Stimulated activated naive CD8-positive, alpha-beta T cell treated with anti-CD3 and anti-CD28 coated beads, Interleukin-15, Interleukin-2, amounts not matched to agents 100 U/mL and 50 U/mL, for 24 hours (primary cell): ENCODE results near the gene CLDN3.
"Not testable (repeated sequence)": the region's sequence is repeated elsewhere in the genome, so short reads cannot be mapped to it uniquely, and the experiment has no call there.

Experiments
- ATAC-seq: fragments of 150-1000 bp; cut with Tn5 transposase; one replicate; pipeline ENCODE4 v1.10.0; 2021
- DNase-seq: peaks from one replicate; pipeline ENCODE4 v3.0.0; 2021

Gene CLDN3, protein sequence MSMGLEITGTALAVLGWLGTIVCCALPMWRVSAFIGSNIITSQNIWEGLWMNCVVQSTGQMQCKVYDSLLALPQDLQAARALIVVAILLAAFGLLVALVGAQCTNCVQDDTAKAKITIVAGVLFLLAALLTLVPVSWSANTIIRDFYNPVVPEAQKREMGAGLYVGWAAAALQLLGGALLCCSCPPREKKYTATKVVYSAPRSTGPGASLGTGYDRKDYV

DNA sequence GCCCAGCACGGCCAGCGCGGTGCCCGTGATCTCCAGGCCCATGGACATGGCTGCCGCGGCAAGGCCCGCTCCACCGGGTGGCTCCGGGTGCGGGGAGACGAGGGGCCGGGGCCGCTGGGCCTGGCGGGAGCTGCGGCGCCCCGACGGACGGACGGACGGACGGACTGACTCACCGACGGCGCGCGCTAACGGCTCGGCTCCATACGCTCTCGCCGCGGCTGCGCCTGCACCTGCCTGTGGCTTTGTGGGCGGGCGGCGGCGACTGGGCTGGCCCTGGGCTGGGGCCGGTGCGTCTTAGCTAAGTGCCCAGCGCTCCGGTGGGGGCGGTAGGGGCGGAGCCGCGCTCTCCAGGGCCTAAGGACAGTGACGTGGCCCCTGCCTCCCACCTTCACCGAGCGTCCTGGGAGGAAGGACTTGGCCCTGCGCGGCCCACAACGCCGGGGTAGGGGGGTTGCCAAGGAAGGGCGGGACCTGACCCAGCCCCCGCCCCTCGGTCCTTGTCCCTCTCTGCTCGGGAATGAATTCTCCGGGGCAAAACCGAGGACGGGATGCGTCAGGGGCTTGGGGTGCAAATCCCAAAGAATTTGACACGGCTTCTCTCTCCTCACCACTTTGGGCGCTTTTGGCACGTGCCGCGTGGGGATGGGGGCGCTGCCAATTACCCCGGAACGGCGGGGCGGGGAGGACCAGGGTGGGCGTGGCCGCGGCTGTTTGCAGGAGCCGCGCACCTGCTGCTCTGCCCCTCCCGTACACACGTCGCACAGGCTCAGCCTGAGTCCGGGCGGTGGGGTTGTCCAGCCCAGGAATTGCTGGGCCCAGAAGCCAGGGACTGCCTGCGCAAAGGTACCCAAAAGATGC is at the start of gene CLDN3:
Gene CLDN3, minus strand, starts transcription at position 269 of the 858 bp plus-strand sequence. Its CDS starts 221 bp downstream, at position 48.
- ATAC-seq = no peak
- peak; percentile 27 for DNase-seq

DNA sequence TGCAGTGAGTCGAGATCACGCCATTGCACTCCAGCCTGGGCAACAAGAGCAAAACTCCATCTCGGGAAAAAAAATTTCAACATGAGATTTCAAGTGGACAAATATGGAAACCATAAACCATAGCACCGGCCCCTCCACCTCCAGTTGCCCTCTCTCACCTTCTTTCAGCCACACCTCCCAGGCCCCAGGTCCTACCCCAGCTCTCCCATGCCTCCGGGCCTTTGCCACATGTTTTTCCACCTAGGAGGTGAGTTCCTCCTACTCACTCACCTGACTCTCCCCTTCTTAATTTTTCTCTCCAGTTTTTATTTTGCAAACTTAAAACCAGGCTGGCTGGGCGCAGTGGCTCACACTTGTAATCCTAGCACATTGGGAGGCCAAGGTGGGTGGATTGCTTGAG is 47.1 kb upstream of the CLDN3 start:
- ATAC-seq (no peak), DNase-seq (no peak)

DNA sequence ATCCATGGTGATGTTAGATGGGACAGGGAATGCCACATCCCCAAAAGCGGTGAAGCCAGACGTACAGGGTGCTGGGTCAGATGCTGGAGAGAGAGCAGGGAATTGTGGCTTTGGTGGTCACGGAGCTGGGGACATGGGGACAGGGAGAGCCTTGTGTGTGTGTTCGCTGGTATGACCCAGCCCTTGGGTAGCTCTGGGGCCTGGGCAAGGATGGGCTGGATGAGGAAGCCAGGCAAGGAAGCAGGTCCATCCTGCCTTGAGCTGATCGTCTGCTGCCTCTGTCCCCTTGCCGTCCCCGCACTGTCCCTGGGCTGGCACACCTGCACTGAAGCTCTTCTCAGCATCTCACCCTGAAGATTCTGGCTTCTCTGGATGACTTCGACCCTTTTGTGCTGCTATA is 45.4 kb upstream of the CLDN3 start:
- ATAC-seq = no peak

DNA sequence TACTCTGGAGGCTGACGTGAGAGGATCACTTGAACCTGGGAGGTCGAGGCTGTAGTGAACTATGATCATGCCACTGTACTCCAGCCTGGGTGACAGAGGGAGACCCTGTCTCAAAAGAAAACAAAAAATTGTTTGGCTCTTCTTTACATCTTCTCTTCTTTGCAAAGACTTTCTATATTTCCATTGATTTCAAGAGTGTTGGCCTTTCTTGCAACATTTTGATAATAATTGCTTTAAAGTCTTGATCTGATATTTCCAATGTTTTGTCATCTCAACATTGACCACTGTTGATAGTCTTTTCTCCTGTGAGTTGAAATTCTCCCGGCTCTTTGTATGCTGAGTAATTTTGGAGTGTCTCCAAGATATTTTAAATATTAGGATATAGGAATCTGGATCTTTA is 42.9 kb upstream of the CLDN3 start:
- ATAC-seq = no peak

More for the DNA sequence above, 45.4 kb upstream of the CLDN3 start:
- DNase-seq = no peak

DNA sequence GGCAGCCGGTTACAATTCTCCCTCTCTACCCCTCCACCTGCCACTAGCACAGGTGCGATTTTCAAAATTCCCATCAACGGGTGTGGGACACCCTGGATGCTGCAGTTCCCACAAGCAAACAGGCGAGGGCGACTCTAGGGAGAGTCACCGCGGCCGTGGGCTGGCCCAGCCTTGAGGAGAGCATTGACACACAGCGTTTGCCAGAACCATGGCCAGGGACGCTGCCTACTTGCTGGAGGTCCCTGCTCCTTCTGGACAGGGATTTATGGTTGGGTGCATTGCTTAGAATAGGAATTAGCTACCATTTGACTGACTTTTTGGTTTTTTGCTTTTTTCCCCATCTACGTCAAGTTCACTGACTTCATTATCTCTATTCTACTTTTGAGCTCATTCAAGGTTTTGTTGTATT is 41.7 kb upstream of the CLDN3 start:
- ATAC-seq = peak; percentile 89
- DNase-seq = peak; percentile 72

More for the DNA sequence above, 42.9 kb upstream of the CLDN3 start:
- DNase-seq = no peak

DNA sequence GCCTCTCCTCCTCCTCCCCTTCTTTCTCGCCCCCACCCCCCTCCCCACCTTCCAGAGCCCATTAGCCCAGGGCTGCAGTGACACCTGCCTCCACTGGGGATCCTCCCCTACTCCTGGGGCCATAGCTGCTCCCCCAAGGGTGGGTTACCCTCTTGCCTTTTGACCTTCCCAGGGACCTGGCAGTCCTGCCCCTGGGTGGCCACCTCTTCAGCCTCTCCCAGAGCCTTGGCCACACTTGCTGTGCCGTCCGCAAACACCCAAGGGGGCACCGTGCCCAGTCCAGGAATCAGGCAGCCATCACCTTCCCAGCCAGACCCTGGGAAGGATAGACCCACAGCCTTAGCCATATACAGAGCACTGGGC is 40.9 kb upstream of the CLDN3 start:
- no peak for ATAC-seq
- no peak for DNase-seq

DNA sequence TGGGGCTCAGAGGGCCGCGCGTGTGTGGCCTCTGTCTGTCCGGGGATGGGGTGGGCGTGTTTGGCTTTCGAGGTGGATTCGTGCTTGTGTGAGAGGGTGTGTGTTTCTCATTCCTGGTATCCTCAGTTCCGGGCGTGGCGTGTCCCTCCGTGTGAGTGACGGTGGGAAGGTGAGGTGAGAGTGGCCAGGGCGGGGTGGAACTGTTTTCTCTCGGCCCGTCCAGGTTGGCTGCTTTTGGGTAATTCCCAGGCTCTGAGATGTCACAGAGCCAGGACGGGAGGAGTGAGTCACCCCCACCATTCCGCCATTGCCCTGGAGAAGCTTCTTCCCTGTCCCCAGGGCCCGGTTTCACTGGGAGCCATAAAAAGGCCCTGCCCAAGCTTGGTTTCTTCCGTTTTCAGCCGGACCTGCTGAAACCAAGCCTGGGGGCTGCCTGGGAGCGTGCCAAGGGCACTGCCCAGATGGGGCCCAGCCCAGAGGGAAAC is 39.4 kb upstream of the CLDN3 start:
- ATAC-seq = no peak
- DNase-seq = no peak

DNA sequence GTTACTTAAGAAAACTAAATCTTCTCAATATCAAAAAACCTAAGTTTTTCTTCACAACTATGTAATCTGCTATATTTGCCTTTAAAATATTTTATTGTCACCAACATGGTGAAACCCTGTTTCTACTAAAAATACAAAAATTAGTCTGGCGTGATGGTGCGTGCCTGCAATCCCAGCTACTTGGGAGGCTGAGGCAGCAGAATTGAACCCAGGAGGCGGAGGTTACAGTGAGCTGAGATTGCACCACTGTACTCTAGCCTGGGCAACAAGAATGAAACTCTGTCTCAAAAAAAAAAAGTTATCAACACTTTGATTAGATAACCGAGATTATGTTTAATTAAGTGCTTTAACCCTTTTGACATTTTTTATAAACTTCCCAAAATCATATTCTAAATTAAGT is 32.4 kb upstream of the CLDN3 start:
- ATAC-seq (no peak), DNase-seq (no peak)

DNA sequence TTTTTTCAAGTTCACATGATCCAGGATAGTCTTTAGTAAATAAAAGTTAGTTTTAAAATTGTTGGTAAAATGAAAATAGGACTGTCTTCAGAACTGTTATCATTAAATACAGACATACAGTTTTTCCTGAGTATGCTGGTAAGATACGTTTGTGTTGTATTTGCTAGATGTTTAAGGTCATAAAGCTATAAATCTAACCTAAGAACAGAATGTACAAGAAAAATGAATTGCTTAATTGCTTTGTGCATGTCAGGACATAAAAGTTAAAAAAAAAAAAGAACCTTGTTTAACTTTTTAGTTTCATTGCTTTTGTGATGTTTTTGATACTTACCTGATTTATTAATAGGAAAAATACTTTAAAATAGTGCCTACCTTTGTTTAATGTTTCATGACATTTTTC is 31.5 kb upstream of the CLDN3 start:
- DNase-seq (no peak), ATAC-seq (no peak)

DNA sequence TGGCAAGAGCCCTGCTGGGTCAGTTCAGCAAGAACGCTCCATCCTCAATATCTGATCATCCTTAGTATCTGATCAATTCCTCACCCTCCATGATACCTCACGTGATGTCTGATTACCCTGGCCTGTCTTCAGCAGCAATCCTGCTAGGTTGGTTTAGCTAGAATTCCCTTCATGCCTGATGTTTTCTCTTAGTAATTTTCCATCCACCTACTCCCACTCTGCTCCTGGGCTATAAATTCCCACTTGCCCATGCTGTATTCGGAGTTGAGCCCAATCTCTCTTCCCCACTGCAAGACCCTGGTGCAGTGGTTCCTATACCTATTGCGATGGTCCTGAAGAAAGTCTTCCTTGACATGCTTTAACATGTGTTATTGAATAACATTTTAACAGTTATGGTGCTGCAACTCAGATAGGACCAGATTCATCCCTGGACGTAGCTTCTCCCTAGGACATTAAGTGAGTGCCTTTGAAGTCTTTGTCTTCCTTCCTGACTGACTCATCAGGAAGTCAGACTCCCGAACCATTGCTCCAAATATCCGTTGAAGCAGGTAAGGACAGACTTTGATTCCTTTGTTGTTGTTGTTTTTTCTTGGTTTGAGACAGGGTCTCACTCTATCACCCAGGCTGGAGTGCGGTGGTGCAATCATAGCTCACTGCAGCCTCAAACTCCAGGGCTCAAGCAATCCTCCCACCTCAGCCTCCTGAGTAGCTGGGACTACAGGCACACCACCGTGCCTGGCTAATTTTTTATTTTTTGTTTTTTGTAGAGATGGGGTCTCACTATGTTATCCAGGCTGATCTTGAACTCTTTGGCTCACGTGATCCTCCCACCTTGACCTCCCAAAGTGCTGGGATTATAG is 29.4 kb upstream of the CLDN3 start:
- DNase-seq (no peak), ATAC-seq (no peak)

DNA sequence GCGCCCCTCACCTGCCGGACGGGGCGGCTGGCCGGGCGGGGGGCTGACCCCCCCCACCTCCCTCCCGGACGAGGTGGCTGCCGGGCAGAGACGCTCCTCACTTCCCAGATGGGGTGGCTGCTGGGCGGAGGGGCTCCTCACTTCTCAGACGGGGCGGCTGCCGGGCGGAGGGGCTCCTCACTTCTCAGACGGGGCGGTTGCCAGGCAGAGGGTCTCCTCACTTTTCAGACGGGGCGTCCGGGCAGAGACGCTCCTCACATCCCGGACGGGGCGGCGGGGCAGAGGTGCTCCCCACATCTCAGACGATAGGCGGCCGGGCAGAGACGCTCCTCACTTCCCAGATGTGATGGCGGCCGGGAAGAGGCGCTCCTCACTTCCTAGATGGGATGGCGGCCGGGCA is 27.1 kb upstream of the CLDN3 start:
- not testable (repeated sequence) for ATAC-seq, DNase-seq

DNA sequence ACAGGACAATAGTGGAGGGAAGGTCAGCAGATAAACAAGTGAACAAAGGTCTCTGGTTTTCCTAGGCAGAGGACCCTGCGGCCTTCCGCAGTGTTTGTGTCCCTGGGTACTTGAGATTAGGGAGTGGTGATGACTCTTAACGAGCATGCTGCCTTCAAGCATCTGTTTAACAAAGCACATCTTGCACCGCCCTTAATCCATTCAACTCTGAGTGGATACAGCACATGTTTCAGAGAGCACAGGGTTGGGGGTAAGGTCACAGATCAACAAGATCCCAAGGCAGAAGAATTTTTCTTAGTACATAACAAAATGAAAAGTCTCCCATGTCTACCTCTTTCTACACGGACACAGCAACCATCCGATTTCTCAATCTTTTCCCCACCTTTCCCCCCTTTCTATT is 26.6 kb upstream of the CLDN3 start:
- not testable (repeated sequence) for ATAC-seq, DNase-seq

DNA sequence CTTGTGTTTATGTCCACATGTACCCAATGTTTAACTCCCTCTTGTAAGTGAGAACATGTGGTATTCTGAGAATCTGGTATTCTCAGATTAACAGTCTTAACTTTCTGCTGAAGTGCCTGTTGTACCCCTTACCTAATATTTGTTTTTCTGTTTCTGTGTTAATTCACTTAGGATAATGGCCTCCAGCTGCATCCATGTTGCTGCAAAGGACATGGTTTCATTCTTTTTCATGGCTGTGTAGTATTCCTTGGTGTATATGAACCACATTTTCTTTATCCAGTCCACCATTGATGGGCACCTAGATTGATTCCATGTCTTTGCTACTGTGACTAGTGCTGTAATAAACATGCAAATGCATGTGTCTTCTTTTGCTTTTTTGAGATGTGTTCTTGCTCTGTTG is 25.1 kb upstream of the CLDN3 start:
- not testable (repeated sequence) for ATAC-seq, DNase-seq

DNA sequence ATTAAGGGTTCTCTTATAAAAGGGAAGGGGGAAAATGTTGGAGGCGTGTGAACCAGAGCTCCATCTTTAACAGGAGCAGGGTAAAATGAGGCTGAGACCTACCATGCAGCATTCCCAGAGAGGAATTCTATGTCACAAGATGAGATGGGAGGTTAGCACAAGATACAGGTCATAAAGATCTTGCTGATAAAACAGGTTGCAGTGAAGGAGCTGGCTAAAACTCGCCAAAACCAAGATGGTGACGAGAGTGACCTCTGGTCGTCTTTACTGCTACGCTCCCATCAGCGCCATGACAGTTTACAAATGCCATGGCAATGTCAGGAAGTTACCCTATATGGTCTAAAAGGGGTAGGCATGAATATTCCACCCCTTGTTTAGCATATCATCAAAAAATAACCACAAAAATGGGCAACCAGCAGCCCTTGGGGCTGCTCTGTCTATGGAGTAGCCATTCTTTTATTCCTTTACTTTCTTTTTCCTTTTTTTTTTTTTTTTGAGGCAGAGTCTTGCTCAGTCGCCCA is 21.2 kb upstream of the CLDN3 start:
- ATAC-seq, DNase-seq: not testable (repeated sequence)

DNA sequence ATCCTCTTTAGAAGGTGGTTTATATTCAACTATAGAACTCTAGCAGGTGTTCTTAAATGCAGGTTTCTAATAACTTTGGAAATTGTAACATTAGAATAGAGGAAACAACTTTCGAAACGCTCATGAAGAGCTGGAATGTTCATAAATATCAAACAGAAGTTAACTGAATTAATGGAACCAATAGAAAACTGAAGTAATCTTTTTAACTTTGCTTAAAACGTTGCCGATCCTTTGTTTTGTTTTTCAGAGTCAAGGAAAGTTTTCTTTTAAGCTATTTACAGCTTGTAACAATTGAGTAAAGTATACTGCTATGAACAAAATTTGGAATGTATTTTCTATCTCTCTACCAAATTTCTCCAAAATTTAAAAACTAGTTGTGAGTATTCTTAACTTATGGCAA is 19.0 kb upstream of the CLDN3 start:
- no peak for ATAC-seq

DNA sequence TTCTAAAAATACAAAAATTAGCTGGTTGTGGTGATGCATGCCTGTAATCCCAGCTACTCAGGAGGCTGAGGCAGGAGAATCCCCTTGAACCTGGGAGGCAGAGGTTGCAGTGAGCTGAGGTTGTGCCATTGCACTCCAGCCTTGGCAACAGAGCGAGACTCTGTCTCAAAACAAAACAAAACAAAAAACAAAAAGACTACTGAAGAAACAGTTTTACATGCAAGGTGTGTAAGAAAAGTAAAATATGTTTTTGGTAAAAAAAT is 17.6 kb upstream of the CLDN3 start:
- not testable (repeated sequence) for ATAC-seq, DNase-seq

More for the DNA sequence above, 19.0 kb upstream of the CLDN3 start:
- no peak for DNase-seq

DNA sequence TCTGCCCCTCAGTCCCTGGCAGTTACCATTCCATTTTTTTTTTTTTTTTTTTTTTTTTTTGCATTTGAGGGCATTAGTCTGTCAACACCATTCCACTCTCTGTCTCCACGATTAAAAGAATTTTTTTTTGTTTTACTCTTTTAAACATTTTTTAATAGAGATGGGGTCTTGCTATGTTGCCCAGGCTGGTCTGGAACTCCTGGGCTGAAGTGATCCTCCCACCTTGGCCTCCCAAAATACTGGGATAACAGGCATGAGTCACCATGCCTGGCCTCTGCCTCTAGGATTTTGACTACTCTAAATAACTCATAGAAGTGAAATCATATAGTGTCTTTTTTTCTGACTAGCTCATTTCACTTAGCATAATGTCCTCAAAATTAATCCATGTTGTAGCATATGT is 16.5 kb upstream of the CLDN3 start:
- ATAC-seq = no peak
- no peak for DNase-seq

DNA sequence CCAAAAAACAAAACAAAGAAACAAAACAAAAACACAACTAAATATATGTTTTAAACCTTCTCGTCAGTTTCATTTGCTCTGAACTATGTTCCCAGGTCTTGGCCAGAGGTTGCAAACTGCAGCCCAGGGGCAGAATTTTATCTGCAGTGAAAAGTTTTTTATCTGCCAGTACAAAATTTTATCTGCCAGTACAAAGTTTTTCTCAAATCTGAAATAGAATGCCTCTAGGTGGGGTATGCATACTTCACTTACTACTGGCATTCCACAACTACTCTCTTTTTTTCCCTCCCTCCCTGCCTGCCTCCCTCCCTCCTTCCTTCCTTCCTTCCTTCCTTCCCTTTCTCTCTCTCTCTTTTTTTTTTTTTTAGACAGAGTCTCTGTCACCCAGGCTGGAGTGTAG is 9.4 kb upstream of the CLDN3 start:
- no peak for ATAC-seq
- no peak for DNase-seq

DNA sequence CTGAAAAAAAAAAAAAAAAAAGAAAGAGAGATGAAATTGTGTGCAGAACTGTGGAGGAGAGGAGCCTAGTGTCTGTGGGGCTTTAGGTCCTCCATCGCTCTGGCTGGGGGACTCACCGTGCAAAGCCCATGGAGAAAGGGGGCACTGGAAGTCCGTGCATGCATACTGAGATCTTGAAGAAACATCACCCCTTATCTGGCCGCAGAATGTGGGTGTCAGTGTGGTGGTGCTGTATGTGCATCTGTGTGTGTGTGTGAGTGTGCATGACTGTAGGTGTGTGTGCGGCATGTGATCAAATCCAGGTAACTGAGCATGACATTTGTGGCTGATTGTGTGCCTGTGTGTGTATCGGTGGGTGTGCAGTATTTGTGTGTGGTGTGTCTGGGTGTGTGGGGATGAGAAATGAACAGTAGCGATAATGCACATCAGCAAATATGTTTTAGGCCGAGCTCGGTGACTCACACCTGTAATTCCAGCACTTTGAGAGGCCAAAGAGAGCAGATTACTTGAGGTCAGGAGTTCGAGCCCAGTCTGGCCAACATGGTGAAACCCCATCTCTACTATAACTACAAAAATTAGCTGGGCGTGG is 8.8 kb upstream of the CLDN3 start:
- DNase-seq (no peak), ATAC-seq (no peak)

DNA sequence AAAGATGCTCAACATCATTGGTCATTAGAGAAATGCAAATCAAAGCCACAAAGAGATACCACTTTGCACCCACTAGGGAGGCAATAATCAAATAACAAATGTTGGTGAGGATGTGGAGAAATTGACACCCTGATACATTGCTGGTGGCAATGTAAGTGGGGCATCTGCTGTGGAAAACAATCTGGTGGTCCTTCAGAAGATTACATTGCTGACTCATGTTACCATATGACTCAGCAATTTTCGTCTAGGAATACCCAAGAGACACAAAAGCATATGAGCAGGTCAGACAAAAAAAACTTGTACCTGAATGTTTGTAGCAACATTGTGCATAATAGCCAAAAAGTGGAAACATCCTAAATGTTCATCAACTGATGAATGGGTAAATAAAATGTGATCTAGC is 4.9 kb upstream of the CLDN3 start:
- no peak for ATAC-seq
- DNase-seq = no peak

DNA sequence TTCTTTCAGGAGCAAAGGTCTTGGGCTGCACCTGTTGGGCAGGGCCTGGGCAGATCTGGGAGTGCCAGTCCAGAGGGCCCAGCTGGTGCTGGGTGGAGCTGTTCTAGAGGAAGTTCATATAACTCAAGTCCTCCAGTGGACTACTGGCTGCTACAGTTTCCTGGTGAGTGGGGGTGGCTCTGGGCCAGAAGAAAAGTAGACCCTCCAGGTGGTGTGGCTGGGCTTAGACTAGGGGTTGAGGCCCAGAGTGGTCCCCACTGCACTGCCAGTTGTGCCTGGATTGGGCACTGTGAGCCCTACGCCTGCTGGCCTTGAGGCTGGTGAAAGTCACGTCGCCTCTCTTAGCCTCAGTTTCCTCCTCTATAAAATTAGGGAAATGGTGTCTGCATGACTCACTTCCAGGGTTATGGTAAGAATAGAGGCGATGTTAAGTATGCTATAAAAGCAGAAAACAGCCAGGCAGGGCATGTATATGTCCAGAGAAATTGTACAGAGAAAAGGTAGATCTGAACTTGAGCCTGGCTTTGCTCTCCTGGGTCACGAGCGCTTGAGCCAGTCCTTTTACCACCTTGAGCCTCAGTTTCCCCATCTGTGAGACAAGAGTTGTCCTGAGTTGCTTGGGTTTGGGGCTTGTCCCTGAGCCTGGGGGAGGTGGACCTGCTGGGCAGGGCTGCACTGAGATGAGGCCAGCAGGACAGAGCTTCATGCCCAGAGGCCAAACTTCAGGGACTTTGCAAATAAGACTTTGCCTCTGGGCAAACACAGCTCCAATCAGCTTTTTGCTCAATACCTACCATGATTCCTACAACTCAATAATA is 3.8 kb upstream of the CLDN3 start:
- DNase-seq (no peak), ATAC-seq (no peak)
